Neuron (in vitro differentiated cells): ENCODE measurements around the gene AEN.

Experiments
- H2AFZ ChIP-seq: one replicate; pipeline ENCODE4 v1.6.1; 2013; ENCODE audit warnings: low read depth, mild to moderate bottlenecking, inconsistent platforms, low read length, moderate library complexity
- H3K27me3 ChIP-seq: one replicate; pipeline ENCODE4 v1.6.1; 2013; ENCODE audit warnings: low read length; ENCODE audit not compliant: insufficient read depth
- H3K36me3 ChIP-seq: one replicate; pipeline ENCODE4 v1.6.1; 2013; ENCODE audit warnings: low read length; ENCODE audit not compliant: insufficient read depth
- H3K4me1 ChIP-seq: one replicate; pipeline ENCODE4 v1.6.1; 2013; ENCODE audit warnings: low read length; ENCODE audit not compliant: insufficient read depth
- H3K4me3 ChIP-seq: 2 replicates; pipeline ENCODE4 v1.5.1; 2013; ENCODE audit warnings: mild to moderate bottlenecking, low read length, moderate library complexity
- H3K9me3 ChIP-seq: one replicate; pipeline ENCODE4 v1.6.1; 2013; ENCODE audit warnings: low read length

Gene AEN

DNA sequence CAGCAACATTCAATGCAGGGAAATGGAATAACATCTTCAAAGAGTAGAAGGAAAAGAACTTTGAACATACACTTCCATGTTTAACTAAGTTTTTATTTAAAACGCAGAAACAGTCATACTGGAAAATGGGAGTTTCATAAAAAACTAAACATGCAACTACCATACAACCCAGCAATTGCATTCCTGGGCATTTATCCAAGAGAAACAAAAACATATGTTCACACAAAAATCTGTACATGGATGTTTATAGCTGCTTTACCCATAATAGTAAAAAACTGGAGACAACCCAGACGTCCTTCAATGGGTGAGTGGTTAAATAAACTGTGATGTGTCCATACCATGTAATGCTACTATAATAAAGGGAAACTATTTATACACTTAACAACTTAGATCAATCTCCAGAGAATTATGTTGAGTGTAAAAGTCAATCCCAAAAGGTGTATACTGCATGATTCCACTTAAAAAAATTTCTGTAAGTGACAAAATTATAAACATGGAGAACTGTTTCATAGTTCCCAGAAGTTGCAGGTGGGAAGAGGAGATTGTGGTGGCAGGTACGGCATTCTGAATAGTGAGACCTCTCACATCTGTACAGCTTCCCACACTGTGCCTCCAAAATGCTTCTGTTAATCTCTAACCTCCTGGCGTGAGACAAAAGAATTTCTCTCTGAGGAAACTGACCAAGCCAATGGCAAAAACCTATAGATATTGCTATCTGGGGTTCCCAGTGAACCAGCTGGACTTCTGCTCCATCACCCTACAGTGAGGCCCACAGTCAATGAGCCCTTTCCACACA lies 40.8 kb downstream of the AEN start:
- no peaks in the 10 kb centered on the region for H3K36me3 ChIP-seq
- peaks cover 6% of the 10 kb centered on the region for H3K27me3 ChIP-seq
- no peak overlapping the region for H3K4me3 ChIP-seq
- no peak overlapping the region for H2AFZ ChIP-seq
- H3K4me1 ChIP-seq: no peaks in the 10 kb centered on the region
- H3K9me3 ChIP-seq: no peaks in the 10 kb centered on the region

DNA sequence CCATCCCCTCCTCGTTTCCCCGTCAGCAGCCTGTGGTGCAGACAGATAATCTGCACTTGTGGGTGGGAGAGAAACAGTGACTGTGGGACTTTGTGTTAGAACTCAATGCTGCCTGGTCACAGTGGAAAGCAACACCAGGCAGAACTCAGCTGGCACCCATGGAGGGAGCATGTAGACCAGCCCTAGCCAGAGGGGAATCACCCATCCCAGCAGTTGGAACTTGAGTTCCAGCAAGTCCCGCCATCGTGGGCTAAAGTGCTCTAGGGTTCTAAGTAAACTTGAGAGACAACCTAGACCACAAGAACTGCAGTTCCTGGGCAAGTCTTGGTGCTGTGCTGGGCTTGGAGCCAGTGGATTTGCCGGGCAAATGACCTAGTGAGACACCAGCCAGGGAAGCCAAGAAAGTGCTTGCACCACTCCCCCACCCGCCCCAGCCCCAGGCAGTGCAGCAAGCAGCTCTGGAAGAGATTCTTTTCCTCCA lies 42.0 kb downstream of the AEN start:
- Histone ChIP-seq H3K27me3 (peaks cover 6% of the 10 kb centered on the region), H2AFZ (no peak overlapping the region), H3K4me1 (no peaks in the 10 kb centered on the region), H3K4me3 (no peak overlapping the region), H3K9me3 (no peaks in the 10 kb centered on the region), H3K36me3 (no peaks in the 10 kb centered on the region)

DNA sequence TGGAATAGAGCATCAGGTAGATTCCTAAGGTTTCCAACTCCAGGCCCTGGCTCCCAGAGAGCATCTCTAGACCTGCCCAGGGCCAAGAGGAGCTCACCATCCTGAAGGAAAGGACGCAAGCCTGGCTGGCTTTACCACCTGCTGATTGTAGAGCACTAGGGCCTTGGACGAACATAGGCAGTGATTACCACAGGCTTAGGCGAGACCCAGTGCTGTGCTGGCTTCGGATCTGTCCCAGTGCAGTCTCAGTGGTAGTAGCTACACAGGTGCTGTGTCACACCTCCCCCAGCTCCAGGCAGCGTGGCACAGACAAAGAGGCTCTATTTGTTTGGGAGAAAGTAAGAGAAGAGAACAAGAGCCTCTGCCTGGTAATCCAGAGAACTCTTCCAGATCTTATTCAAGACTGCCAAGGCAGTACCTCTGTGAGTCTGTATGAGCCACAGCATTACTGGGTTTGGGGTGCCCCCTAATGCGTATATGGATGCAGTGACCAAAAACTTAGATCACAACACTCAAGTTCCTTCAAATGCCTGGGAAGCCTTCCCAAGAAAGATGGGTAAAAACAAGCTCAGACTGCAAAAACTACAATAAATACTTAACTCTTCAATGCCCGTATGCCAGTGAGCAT lies 43.1 kb downstream of the AEN start:
- peaks cover 4% of the 10 kb centered on the region for H3K27me3 ChIP-seq

DNA sequence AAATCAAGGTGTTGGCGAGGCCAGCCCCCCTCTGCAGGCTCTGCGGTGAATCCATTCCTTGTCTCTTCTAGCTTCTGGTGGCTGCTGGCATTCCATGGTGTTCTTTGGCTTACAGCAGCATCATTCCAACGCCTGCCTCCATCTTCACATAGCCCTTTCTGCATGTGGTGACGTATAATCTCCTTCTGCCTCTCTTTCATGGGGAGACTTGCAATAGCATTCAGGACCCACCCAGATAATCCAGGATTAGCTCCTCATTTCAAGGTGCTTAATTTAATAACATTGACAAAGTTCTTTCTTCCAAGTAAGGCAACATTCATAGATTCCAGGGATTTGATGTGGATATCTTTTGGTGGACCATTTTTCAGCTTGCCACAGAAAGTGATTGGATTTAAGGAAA lies 53.5 kb downstream of the AEN start:
- H3K27me3 ChIP-seq: no peaks in the 10 kb centered on the region
- H3K9me3 ChIP-seq: peaks cover 2% of the 10 kb centered on the region
- no peak overlapping the region for H3K4me3 ChIP-seq
- H3K4me1 ChIP-seq: peaks cover 3% of the 10 kb centered on the region
- no peak overlapping the region for H2AFZ ChIP-seq
- no peaks in the 10 kb centered on the region for H3K36me3 ChIP-seq

More for the DNA sequence above, 43.1 kb downstream of the AEN start:
- Histone ChIP-seq H2AFZ (no peak overlapping the region), H3K36me3 (no peaks in the 10 kb centered on the region), H3K4me3 (no peak overlapping the region), H3K9me3 (no peaks in the 10 kb centered on the region), H3K4me1 (no peaks in the 10 kb centered on the region)

DNA sequence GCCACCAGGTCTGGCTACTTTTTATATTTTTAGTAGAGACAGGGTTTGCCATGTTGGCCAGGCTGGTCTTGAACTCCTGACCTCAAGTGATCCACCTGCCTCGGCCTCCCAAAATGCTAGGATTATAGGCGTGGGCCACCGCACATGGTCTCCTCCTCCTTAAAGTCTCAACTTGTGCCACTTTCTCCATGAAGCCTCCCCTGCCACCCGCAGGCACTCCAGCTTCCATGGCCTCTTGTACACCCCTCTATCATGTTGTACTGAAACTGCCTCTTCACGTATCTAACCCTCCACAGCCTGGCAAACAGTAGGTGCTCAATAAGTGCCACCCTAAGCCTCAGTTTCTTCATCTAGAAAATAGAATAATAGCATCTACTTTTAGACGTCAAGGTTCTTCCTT lies 57.6 kb downstream of the AEN start:
- Histone ChIP-seq H3K27me3 (no peaks in the 10 kb centered on the region), H2AFZ (no peak overlapping the region), H3K4me1 (peaks cover 3% of the 10 kb centered on the region), H3K4me3 (no peak overlapping the region), H3K36me3 (no peaks in the 10 kb centered on the region), H3K9me3 (no peaks in the 10 kb centered on the region)

DNA sequence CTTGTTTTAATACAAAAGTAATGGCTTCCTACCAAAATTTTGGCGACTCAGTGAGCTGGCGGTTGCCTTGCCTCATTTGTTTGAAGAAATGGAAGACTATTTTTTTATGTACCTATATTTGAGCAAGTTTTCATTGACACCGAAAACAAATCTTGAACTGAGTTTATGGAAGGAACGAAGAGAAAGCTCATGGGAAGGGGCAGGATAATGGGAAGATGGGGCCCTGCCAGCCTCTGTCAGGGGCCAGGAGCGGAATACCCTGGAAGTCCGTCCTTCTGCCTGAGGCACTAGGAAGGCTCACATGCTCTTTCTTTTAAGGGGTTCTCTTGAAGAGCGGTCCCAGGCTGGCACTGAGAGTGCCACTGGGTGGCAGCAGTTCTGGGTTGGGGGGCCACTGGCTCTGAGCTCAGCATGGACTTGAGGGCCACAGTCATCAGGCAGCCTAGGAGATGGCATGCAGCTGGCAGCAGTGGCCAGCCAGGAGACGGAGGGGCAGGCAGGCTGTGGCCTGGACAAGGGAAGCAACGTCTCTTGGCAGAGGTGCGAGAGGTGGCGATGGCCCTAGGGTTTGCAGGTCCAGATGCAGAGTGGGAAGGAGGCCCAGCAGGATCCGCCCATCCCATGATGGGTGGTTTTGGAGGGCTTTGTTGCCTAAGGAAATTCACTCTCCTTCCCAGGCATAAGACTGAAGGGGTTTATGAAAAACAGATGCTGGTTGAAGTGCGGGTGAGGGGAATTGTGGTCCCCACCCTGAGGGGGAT lies 59.3 kb downstream of the AEN start:
- Histone ChIP-seq H3K9me3 (no peaks in the 10 kb centered on the region), H3K36me3 (no peaks in the 10 kb centered on the region), H2AFZ (no peak overlapping the region), H3K4me3 (no peak overlapping the region), H3K27me3 (peaks cover 7% of the 10 kb centered on the region), H3K4me1 (no peaks in the 10 kb centered on the region)

DNA sequence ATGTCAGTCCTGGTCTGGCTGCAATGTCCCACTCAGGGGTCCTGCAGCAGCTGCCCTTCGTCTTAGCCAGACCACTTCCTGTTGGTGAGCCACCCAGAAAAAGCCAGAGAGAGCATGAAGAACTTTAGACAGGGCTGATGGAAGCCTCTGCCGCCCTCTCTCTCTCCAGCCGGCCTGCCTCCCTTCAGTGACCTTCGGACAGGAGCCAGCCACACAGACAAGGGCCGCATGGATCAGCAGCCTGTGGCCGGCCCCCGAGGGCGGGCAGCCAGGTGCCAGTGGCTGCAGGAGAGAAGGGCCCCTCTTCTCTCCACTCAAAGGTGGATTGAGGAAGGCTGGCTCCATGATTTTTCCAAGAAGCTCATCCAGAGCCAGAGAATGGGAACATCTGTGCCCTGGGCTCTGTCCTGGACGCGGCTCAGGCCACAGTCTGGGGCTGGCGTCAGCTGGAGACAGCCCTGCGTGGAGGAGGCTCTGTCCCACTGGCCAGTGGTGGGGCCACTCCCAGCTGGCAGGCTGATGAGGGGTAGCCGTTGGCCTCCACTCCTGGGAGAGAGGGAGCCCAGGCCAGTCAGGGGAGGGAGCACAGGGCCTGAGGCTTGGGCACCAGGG lies 60.6 kb downstream of the AEN start:
- no peaks in the 10 kb centered on the region for H3K4me1 ChIP-seq
- no peak overlapping the region for H2AFZ ChIP-seq
- peaks cover 7% of the 10 kb centered on the region for H3K27me3 ChIP-seq
- no peaks in the 10 kb centered on the region for H3K36me3 ChIP-seq
- H3K9me3 ChIP-seq: no peaks in the 10 kb centered on the region
- no peak overlapping the region for H3K4me3 ChIP-seq
